Neural progenitor cell (in vitro differentiated cells): Measurements from ENCODE around the gene TIAM2. TPM values are rescaled to one million over a fixed set of nuclear protein-coding genes. Genes with fewer than 3 reads are reported as not detected.
"Not testable (repeated sequence)": the region's sequence is repeated elsewhere in the genome, so short reads cannot be mapped to it uniquely, and the experiment has no call there.

ENCODE experiments used
- DNase-seq: peaks from one replicate; pipeline ENCODE4 v3.0.0-alpha.2; 2016; ENCODE audit warnings: low spot score
- H2AFZ ChIP-seq: fragments of 200-600 bp; sonication (generic); replicated peaks from 2 replicates; pipeline ENCODE4 v1.6.1; 2016; ENCODE audit warnings: antibody characterized with exemption
- H3F3A ChIP-seq: fragments of 200-600 bp; sonication (generic); 2 replicates; pipeline ENCODE4 v1.6.1; 2016; ENCODE audit warnings: antibody characterized with exemption, low read depth
- H3K27ac ChIP-seq: fragments of 200-600 bp; sonication (generic); 2 replicates; pipeline ENCODE4 v1.5.1; 2016; ENCODE audit warnings: mild to moderate bottlenecking
- H3K27me3 ChIP-seq: fragments of 200-600 bp; sonication (generic); 2 replicates; pipeline ENCODE4 v1.6.1; 2016; ENCODE audit warnings: mild to moderate bottlenecking, moderate library complexity
- H3K36me3 ChIP-seq: fragments of 200-600 bp; sonication (generic); 2 replicates; pipeline ENCODE4 v1.5.1; 2016
- H3K4me1 ChIP-seq: fragments of 200-600 bp; sonication (generic); 2 replicates; pipeline ENCODE4 v1.6.1; 2016; ENCODE audit warnings: mixed run types
- H3K4me2 ChIP-seq: fragments of 200-600 bp; sonication (generic); 2 replicates; pipeline ENCODE4 v1.6.1; 2016
- H3K4me3 ChIP-seq: fragments of 200-600 bp; sonication (generic); 2 replicates; pipeline ENCODE4 v1.5.1; 2016
- H3K79me2 ChIP-seq: fragments of 200-600 bp; sonication (generic); 2 replicates; pipeline ENCODE4 v1.6.1; 2016; ENCODE audit warnings: low read depth
- H3K9ac ChIP-seq: fragments of 200-600 bp; sonication (generic); 2 replicates; pipeline ENCODE4 v1.6.1; 2016
- H3K9me3 ChIP-seq: fragments of 200-600 bp; sonication (generic); 2 replicates; pipeline ENCODE4 v1.5.1; 2016; ENCODE audit warnings: low read depth
- H4K20me1 ChIP-seq: fragments of 200-600 bp; sonication (generic); 2 replicates; pipeline ENCODE4 v1.6.1; 2016; ENCODE audit warnings: low read depth
- H3K27ac Mint-ChIP-seq: 3 replicates; pipeline ENCODE4 v1.8.0; 2021; ENCODE audit warnings: mixed read lengths
- H3K27me3 Mint-ChIP-seq: 2 replicates; pipeline ENCODE4 v1.8.0; 2022; ENCODE audit warnings: low read depth, mild to moderate bottlenecking, inconsistent platforms, moderate library complexity, mixed read lengths; ENCODE audit not compliant: insufficient read depth
- H3K36me3 Mint-ChIP-seq: 3 replicates; pipeline ENCODE4 v1.8.0; 2021; ENCODE audit warnings: mixed read lengths
- H3K4me1 Mint-ChIP-seq: 3 replicates; pipeline ENCODE4 v1.8.0; 2021; ENCODE audit warnings: mixed read lengths
- H3K4me3 Mint-ChIP-seq: 3 replicates; pipeline ENCODE4 v1.8.0; 2021; ENCODE audit warnings: mild to moderate bottlenecking, moderate library complexity, mixed read lengths
- H3K9me3 Mint-ChIP-seq: 3 replicates; pipeline ENCODE4 v1.8.0; 2020; ENCODE audit warnings: mixed read lengths
- CTCF ChIP-seq: fragments of 200-600 bp; sonication (generic); IDR thresholded peaks from 2 replicates; pipeline ENCODE4 v1.5.1; 2017; ENCODE audit warnings: antibody characterized with exemption, mild to moderate bottlenecking
- EZH2 ChIP-seq: fragments of 200-600 bp; sonication (generic); IDR thresholded peaks from 2 replicates; pipeline ENCODE4 v1.6.1; 2017; ENCODE audit warnings: antibody characterized with exemption, mild to moderate bottlenecking, moderate library complexity
- EZH2phosphoT487 ChIP-seq: fragments of 200-600 bp; sonication (generic); IDR thresholded peaks from 2 replicates; pipeline ENCODE4 v1.6.1; 2017; ENCODE audit warnings: antibody characterized with exemption
- total RNA-seq: library from RNA; depleted of rRNA; stranded (reverse); fragments of >200 nt; gene quantifications from 2 replicates; pipeline ENCODE4 v1.2.3, GENCODE V29; 2015; ENCODE audit warnings: low replicate concordance

The TIAM2 gene
- total RNA-seq, 1 donor from 2014 or later, result 22.8 TPM

DNA sequence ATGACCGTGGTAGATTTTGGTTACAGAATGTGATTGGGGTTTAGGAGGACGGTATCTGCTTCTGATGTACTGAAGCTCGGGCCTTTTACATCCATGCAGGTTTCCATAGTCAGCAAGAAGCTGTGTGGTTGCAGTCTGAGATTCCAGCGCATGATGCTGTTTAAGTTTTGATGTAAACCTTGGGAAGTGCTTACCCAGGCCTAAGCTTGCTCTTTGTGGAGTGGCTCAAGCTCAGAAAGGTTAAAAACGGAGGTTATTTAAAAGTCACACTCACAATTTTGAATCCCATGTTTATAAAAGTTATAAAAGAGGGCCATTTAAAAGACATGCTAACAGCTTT lies 121.4 kb downstream of the TIAM2 start:
- H3K9me3 Mint-ChIP-seq, result peaks cover 2% of the 10 kb centered on the region
- H3K36me3 Mint-ChIP-seq, result peaks cover 3% of the 10 kb centered on the region
- no peaks in the 10 kb centered on the region for H3K79me2 ChIP-seq
- H3K27me3 Mint-ChIP-seq, result peaks cover 6% of the 10 kb centered on the region
- H3K27ac Mint-ChIP-seq, result peak overlapping the region; percentile 59
- H4K20me1 ChIP-seq, result peaks cover 6% of the 10 kb centered on the region
- peaks cover 15% of the 10 kb centered on the region for H3K27me3 ChIP-seq
- H3K4me3 Mint-ChIP-seq, result no peak overlapping the region
- H3K27ac ChIP-seq, result no peak overlapping the region
- H3K9me3 ChIP-seq, result no peaks in the 10 kb centered on the region
- H3F3A ChIP-seq, result peaks cover 30% of the 10 kb centered on the region
- no peak overlapping the region for H3K4me3 ChIP-seq
- peaks cover 61% of the 10 kb centered on the region for H3K4me1 Mint-ChIP-seq
- peaks cover 21% of the 10 kb centered on the region for H3K4me1 ChIP-seq
- TF ChIP-seq EZH2 (no peak), CTCF (no peak), EZH2phosphoT487 (no peak)
- H2AFZ ChIP-seq, result no peak overlapping the region
- no peak overlapping the region for H3K4me2 ChIP-seq
- H3K9ac ChIP-seq, result no peak overlapping the region
- H3K36me3 ChIP-seq, result no peaks in the 10 kb centered on the region
- no peak for DNase-seq

- peaks cover 3% of the 10 kb centered on the region for H3K36me3 Mint-ChIP-seq
- Histone ChIP-seq H3F3A (peaks cover 34% of the 10 kb centered on the region), H3K36me3 (no peaks in the 10 kb centered on the region), H3K4me2 (no peak overlapping the region), H3K9me3 (no peaks in the 10 kb centered on the region), H3K27ac (no peak overlapping the region), H3K4me1 (peaks cover 28% of the 10 kb centered on the region), H3K79me2 (no peaks in the 10 kb centered on the region), H4K20me1 (peaks cover 6% of the 10 kb centered on the region), H3K27me3 (peaks cover 16% of the 10 kb centered on the region), H2AFZ (no peak overlapping the region), H3K4me3 (no peak overlapping the region), H3K9ac (no peak overlapping the region)
- H3K27me3 Mint-ChIP-seq, result peaks cover 3% of the 10 kb centered on the region
- H3K4me3 Mint-ChIP-seq, result no peak overlapping the region
- TF ChIP-seq CTCF, result no peak
- no peak for TF ChIP-seq EZH2
- no peak for TF ChIP-seq EZH2phosphoT487
- H3K9me3 Mint-ChIP-seq, result peaks cover 2% of the 10 kb centered on the region
- peaks cover 63% of the 10 kb centered on the region for H3K4me1 Mint-ChIP-seq
- no peak overlapping the region for H3K27ac Mint-ChIP-seq
- DNase-seq, result no peak
Observed at GRCh38 chr6:155117256-155117655, 122.1 kb downstream of the TIAM2 start.

DNA sequence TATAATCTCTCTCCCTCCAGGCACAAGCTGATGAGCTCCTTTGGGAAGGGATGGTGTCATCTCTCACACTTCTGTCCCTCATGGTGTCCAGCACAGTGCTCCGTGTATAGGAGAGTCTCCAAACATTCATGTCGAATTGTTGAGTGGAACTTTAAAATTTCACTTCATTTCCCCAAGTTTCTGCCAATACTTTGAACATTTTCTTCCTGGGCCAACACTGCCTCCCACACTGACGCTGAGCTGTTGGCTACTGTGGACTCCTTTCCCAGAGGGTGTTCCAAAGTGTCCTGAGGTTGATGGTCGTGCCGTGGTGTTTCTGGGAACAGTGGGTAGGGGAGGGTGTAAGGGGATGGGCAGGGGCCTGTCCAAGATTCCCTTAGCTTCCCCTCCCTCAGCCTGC lies 122.7 kb downstream of the TIAM2 start:
- Histone ChIP-seq H3K4me3 (no peak overlapping the region), H3K27me3 (peaks cover 16% of the 10 kb centered on the region), H3K9me3 (no peaks in the 10 kb centered on the region), H3K4me1 (peaks cover 31% of the 10 kb centered on the region), H3K4me2 (no peak overlapping the region), H3K79me2 (peaks cover 3% of the 10 kb centered on the region), H3F3A (peaks cover 34% of the 10 kb centered on the region), H4K20me1 (peaks cover 6% of the 10 kb centered on the region), H2AFZ (no peak overlapping the region), H3K9ac (no peak overlapping the region), H3K36me3 (no peaks in the 10 kb centered on the region), H3K27ac (no peak overlapping the region)
- Mint-ChIP-seq H3K36me3 (peaks cover 3% of the 10 kb centered on the region), H3K4me1 (peaks cover 60% of the 10 kb centered on the region), H3K27me3 (peaks cover 3% of the 10 kb centered on the region), H3K9me3 (peaks cover 2% of the 10 kb centered on the region), H3K27ac (peak overlapping the region; percentile 38), H3K4me3 (no peak overlapping the region)
- TF ChIP-seq CTCF, result no peak
- TF ChIP-seq EZH2phosphoT487, result no peak
- no peak for TF ChIP-seq EZH2
- no peak for DNase-seq

DNA sequence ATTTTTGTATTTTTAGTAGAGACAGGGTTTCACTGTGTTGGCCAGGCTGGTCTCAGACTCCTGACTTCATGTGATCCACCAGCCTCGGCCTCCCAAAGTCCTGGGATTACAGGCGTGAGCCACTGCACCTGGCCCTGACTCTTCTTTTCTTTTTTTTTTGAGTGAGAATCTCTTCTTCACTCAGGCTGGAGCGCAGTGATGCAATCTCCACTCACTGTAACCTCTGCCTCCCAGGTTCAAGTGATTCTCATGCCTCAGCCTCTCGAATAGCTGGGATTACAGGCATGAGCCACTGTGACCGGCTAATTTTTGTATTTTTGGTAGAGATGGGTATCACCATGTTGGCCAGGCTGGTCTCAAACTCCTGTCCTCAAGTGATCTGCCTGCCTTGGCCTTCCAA lies 124.1 kb downstream of the TIAM2 start:
- not testable (repeated sequence) for H3K36me3 Mint-ChIP-seq, H3K9me3 Mint-ChIP-seq, H3K36me3 ChIP-seq, H3K4me2 ChIP-seq, H3K27me3 Mint-ChIP-seq, DNase-seq, H3K4me3 ChIP-seq, H4K20me1 ChIP-seq, H3K9ac ChIP-seq, H3K27ac ChIP-seq, H3K79me2 ChIP-seq, H3K4me3 Mint-ChIP-seq, H2AFZ ChIP-seq, H3K9me3 ChIP-seq
- H3F3A ChIP-seq, result peaks cover 41% of the 10 kb centered on the region
- peaks cover 44% of the 10 kb centered on the region for H3K4me1 ChIP-seq
- Mint-ChIP-seq H3K27ac (peak overlapping the region; percentile 100), H3K4me1 (peaks cover 64% of the 10 kb centered on the region)
- peaks cover 16% of the 10 kb centered on the region for H3K27me3 ChIP-seq
